GM12801 (cell line): ENCODE results near the gene EXOC6B.

Experiments used
- TF ChIP-seq, protein P1 (sequence below): IDR thresholded peaks from one replicate; pipeline ENCODE4 v1.5.1; 2011; ENCODE audit warnings: control low read depth; ENCODE audit not compliant: insufficient read length; ENCODE audit errors: extremely low read depth

The EXOC6B gene

DNA sequence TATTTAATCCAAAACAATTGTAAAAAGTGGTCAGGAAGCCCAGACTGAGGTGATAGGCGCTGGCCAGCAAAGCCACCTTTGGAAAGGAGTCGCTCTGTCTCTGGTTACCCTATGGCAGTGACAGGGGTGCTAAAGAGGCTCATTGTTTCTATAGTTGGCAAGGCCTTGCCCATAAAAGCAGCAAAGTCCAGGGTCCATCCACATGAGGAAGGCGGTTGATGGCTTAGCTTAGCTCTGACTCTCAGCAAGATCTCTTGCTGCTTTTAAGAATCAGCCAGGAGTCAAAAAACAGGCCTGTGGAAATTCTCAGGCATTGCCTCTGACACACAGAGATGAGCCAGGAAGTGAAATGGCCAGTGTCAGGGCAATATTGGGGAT, 620.3 kb downstream of the EXOC6B start:
- TF ChIP-seq, protein P1, sequence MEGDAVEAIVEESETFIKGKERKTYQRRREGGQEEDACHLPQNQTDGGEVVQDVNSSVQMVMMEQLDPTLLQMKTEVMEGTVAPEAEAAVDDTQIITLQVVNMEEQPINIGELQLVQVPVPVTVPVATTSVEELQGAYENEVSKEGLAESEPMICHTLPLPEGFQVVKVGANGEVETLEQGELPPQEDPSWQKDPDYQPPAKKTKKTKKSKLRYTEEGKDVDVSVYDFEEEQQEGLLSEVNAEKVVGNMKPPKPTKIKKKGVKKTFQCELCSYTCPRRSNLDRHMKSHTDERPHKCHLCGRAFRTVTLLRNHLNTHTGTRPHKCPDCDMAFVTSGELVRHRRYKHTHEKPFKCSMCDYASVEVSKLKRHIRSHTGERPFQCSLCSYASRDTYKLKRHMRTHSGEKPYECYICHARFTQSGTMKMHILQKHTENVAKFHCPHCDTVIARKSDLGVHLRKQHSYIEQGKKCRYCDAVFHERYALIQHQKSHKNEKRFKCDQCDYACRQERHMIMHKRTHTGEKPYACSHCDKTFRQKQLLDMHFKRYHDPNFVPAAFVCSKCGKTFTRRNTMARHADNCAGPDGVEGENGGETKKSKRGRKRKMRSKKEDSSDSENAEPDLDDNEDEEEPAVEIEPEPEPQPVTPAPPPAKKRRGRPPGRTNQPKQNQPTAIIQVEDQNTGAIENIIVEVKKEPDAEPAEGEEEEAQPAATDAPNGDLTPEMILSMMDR = no peak

DNA sequence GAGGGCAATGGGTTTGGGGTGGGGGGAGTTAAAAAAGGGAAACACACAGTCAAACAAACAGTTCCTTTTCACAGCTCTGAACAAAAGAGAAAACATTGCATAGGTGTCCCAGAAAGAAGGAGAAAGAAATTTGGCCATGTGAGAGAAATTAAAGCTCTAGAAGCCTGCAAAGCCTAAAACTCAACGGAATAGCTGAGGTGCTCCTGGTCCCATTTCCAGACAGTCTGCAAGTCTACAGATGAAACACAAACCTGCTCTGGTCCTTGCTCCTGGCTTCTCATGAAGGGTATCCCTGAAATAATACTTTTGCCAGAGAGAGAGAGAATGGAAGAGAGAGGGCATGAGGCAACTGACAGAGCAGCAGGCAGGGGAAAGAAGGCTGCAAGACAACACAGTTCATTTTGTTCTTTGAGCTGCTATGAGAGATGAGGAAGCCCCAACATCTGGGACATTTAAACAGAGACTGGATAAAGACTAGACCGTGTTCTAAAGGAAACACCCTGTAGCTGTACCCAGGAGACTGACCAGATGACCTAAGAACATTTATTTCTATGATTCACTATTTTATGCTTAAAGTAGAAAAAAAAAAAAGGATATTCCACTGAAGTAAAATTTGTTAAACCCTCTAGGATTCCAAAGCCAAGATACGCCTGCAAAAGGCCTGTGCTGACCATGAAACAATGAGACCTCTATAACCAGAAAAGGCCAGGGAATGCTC, 620.9 kb downstream of the EXOC6B start:
- TF ChIP-seq, protein P1 = no peak

DNA sequence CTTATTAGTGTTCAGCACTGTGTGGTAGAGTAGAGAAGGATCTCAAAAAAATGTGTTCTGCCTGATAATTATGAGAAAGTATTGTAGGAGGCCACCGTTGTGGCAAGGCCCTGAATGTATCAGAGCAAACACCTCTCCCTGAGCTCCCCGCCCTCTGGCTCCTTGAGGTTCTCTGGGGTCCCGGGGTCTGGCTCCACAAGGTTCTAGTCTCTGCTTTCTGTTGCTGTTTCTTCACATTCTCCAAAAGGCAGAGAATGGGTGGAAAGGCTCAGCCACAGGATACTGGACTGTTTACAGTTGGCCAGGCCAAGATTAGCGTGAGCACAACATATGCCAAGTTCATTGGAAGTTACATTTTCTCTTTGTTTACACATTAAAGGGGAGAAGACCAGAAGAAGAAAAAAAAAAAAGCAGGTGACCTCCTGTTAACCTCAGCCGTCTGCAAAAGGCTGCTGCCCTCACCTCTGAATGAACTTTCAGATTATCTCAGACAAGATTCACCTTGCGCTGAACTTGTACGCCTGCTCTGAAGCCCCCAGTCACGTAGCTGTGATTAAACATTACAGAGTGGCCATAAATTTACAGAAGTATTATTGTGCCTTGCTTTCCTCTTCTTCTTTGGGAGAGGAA, 621.6 kb downstream of the EXOC6B start:
- TF ChIP-seq, protein P1 = no peak

DNA sequence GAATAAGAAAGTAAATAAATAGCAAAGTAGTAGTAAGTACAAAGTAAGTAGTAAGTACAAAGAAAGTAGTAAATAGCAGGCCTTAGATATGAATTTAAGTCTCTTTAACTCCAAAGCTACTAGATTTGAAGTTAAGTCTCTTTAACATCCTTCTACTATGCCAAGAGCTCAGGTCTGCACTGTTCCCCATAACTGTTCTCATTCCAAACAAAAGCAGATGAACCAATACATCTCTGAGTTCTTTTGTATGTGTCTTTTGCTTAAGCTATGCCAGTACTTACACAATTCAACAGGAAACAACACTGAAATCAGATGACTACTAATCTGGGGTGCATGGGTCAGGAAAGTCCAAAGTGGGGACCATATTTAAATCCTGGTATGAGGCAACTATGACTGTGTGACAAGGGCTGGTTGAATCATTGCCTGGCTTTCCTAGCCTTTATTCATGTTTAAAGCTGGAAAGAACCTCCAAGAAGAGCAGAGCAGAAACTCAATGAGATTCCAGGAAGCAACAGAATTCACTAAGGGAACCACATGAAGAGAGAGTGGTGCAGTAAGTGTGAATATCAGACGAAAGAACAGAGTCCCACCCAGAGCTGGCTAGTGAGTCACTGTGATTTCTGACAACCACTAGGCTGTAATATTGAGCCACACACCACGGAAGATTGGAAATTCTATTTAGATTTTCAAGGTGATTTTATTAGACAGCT, 627.1 kb downstream of the EXOC6B start:
- TF ChIP-seq, protein P1 = no peak

DNA sequence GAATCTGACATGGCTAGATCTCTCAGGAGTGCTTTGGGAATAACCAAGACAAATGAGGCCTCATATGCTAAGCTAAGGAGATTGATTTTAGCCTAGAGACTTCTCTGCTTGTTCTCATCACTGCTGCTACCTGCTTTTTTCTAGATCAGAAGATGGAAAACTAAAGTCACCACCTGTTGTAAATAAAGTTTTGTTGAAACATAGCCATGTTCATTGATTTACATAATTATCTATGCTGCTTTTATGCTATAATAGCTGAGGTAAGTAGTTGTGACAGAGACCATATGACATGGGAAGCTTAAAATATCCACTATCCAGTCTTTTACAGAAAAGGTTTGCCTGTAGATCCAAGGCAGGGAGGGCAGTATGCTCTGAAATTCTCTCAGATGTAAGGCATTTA, 632.1 kb downstream of the EXOC6B start:
- TF ChIP-seq, protein P1 = no peak

DNA sequence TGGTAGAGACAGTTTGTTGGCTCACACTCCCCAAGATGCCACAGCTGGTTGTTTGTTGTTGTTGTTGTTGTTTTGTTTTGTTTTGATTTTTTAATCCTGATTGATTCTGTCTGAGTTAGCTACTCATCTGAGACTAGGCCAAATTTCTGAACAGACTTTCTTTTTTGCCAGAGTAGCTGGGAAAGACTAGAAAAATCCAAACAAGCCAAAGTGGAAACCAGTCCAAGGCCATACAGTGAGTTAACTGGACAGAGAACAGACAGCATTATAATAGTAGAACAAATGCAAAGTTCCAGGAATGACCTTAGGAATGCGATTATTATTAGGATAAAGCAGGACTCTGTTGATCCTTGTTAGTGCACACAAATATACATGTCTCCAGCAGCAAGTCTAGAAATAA, 634.4 kb downstream of the EXOC6B start:
- TF ChIP-seq, protein P1 = no peak

DNA sequence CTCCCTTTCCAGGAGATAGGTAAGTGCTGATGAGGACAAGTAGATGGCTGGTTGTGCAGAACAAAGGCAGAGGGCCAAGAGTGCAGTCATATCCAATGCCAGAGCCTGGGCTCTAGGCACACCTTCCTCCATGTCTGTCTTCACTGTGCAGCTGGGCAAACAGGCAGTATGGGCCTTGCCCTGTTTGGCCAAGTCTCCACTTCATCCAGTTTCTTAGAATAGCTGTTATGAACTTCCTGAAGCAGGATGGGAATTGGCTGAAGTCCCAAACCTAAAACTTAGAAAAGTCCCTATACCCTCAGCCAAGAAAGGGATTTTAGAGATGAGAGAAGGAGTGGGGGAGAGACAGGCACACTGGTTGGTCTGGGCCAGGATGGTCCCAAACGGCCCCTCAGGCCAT, 640.6 kb downstream of the EXOC6B start:
- TF ChIP-seq, protein P1 = no peak
